Subcutaneous abdominal adipose tissue (tissue), 5 donors: ENCODE results near the gene RBM4.

Experiments used
- H3K27ac ChIP-seq: one replicate; pipeline ENCODE4 v1.7.0; 2013; ENCODE audit warnings: low read depth, mild to moderate bottlenecking, inconsistent platforms, low read length, moderate library complexity
- H3K27me3 ChIP-seq, 5 donors: one replicate each; pipeline ENCODE4 v1.7.0; 2013; ENCODE audit warnings: low read length in 5 of 5, inconsistent platforms in 1 of 5; ENCODE audit not compliant: control insufficient read depth in 5 of 5, insufficient read depth in 4 of 5
- H3K36me3 ChIP-seq, 5 donors: one replicate each; pipeline ENCODE4 v1.7.0; 2013; ENCODE audit warnings: low read length in 5 of 5; ENCODE audit not compliant: control insufficient read depth in 5 of 5, insufficient read depth in 5 of 5
- H3K4me1 ChIP-seq, 5 donors: one replicate each; pipeline ENCODE4 v1.7.0; 2013; ENCODE audit warnings: low read length in 5 of 5, mild to moderate bottlenecking in 3 of 5, moderate library complexity in 1 of 5; ENCODE audit not compliant: control insufficient read depth in 5 of 5, insufficient read depth in 5 of 5
- H3K4me3 ChIP-seq, 5 donors: one replicate each; pipeline ENCODE4 v1.7.0; 2013; ENCODE audit warnings: low read length in 5 of 5, low read depth in 1 of 5
- H3K9ac ChIP-seq, 5 donors: one replicate each; pipeline ENCODE4 v1.7.0; 2013; ENCODE audit warnings: low read length in 5 of 5, mild to moderate bottlenecking in 4 of 5, moderate library complexity in 3 of 5
- H3K9me3 ChIP-seq, 5 donors: one replicate each; pipeline ENCODE4 v1.7.0; 2013; ENCODE audit warnings: low read length in 5 of 5; ENCODE audit not compliant: control insufficient read depth in 5 of 5
- donor health status: healthy.
- donor health status: healthy.
- donor health status: healthy.
- donor health status: healthy.
- donor health status: healthy.

RBM4 gene

GRCh38 chr11:66616379-66617154 is 21.9 kb upstream of the RBM4 start, which contains the start of gene RBM14:
TSS of gene RBM14 (plus strand) at chr11:66616630. CDS start at chr11:66616721, 91 bp downstream.
- H3K9ac ChIP-seq = peak within 1 kb of the TSS; percentile 90 to 98 (median 97)
- H3K36me3 ChIP-seq = no peaks in the 10 kb centered on the region
- peak within 1 kb of the TSS; percentile 75 to 100 (median 99) for H3K4me3 ChIP-seq
- H3K27ac ChIP-seq = peak within 1 kb of the TSS; percentile 97
- H3K9me3 ChIP-seq = no peaks in the 10 kb centered on the region
- peaks cover 4 to 45% (median 42%) of the 10 kb centered on the region in 5 donors for H3K4me1 ChIP-seq
- no peaks in the 10 kb centered on the region for H3K27me3 ChIP-seq

GRCh38 chr11:66617155-66617834 is 21.2 kb upstream of the RBM4 start:
- H3K4me3 ChIP-seq = peak overlapping the region; percentile 75 to 100 (median 99)
- peaks cover 4 to 48% (median 46%) of the 10 kb centered on the region in 5 donors for H3K4me1 ChIP-seq
- peak overlapping the region; percentile 90 to 98 (median 97) for H3K9ac ChIP-seq
- no peaks in the 10 kb centered on the region for H3K9me3 ChIP-seq
- H3K27me3 ChIP-seq = no peaks in the 10 kb centered on the region
- peaks cover 0 to under 1% (median 0%) of the 10 kb centered on the region in 5 donors for H3K36me3 ChIP-seq
- H3K27ac ChIP-seq = peak overlapping the region; percentile 97

GRCh38 chr11:66619080-66619554 is 19.4 kb upstream of the RBM4 start:
- peak overlapping the region; percentile 75 to 100 (median 99) for H3K4me3 ChIP-seq

GRCh38 chr11:66624450-66624849 is 14.1 kb upstream of the RBM4 start:
- Histone ChIP-seq H3K4me1 (peaks cover 6 to 69% (median 53%) of the 10 kb centered on the region in 5 donors), H3K4me3 (no peak overlapping the region), H3K27me3 (no peaks in the 10 kb centered on the region), H3K9ac (peak overlapping the region in 1 of 5 donors; percentile 4), H3K9me3 (no peaks in the 10 kb centered on the region), H3K36me3 (peaks cover 14 to 68% (median 65%) of the 10 kb centered on the region in 5 donors), H3K27ac (no peak overlapping the region)

More at GRCh38 chr11:66619080-66619554, 19.4 kb upstream of the RBM4 start:
- H3K27ac ChIP-seq = peak overlapping the region; percentile 97
- H3K4me1 ChIP-seq = peaks cover 9 to 66% (median 62%) of the 10 kb centered on the region in 5 donors
- H3K9me3 ChIP-seq = no peaks in the 10 kb centered on the region
- H3K27me3 ChIP-seq = no peaks in the 10 kb centered on the region
- peaks cover 4 to 15% (median 13%) of the 10 kb centered on the region in 5 donors for H3K36me3 ChIP-seq
- peak overlapping the region; percentile 3 to 98 (median 94) for H3K9ac ChIP-seq

- no peak overlapping the region for H3K9ac ChIP-seq
- peaks cover 6 to 65% (median 49%) of the 10 kb centered on the region in 5 donors for H3K4me1 ChIP-seq
- H3K9me3 ChIP-seq = no peaks in the 10 kb centered on the region
- H3K27ac ChIP-seq = no peak overlapping the region
- peaks cover 15 to 75% (median 68%) of the 10 kb centered on the region in 5 donors for H3K36me3 ChIP-seq
- H3K27me3 ChIP-seq = no peaks in the 10 kb centered on the region
- H3K4me3 ChIP-seq = no peak overlapping the region
Observed at GRCh38 chr11:66625041-66625751, 13.3 kb upstream of the RBM4 start.

- Histone ChIP-seq H3K27me3 (no peaks in the 10 kb centered on the region), H3K9ac (peak overlapping the region in 1 of 5 donors; percentile 22), H3K4me3 (no peak overlapping the region), H3K4me1 (peaks cover 6 to 60% (median 46%) of the 10 kb centered on the region in 5 donors), H3K9me3 (no peaks in the 10 kb centered on the region), H3K27ac (no peak overlapping the region), H3K36me3 (peaks cover 15 to 80% (median 68%) of the 10 kb centered on the region in 5 donors)
Observed at GRCh38 chr11:66625752-66626149, 12.8 kb upstream of the RBM4 start.

- H3K4me1 ChIP-seq = peaks cover 6 to 53% (median 40%) of the 10 kb centered on the region in 5 donors
- no peak overlapping the region for H3K4me3 ChIP-seq
- peaks cover 15 to 80% (median 68%) of the 10 kb centered on the region in 5 donors for H3K36me3 ChIP-seq
- no peak overlapping the region for H3K9ac ChIP-seq
- no peaks in the 10 kb centered on the region for H3K9me3 ChIP-seq
- no peaks in the 10 kb centered on the region for H3K27me3 ChIP-seq
- H3K27ac ChIP-seq = no peak overlapping the region
Observed at GRCh38 chr11:66626382-66626781, 12.1 kb upstream of the RBM4 start.

GRCh38 chr11:66626926-66627325 is 11.6 kb upstream of the RBM4 start:
- Histone ChIP-seq H3K36me3 (peaks cover 15 to 80% (median 68%) of the 10 kb centered on the region in 5 donors), H3K4me3 (no peak overlapping the region), H3K9me3 (no peaks in the 10 kb centered on the region), H3K27ac (no peak overlapping the region), H3K27me3 (no peaks in the 10 kb centered on the region), H3K9ac (no peak overlapping the region), H3K4me1 (peaks cover 6 to 52% (median 36%) of the 10 kb centered on the region in 5 donors)

GRCh38 chr11:66628061-66628603 is 10.4 kb upstream of the RBM4 start:
- H3K4me3 ChIP-seq = no peak overlapping the region
- no peaks in the 10 kb centered on the region for H3K27me3 ChIP-seq
- H3K36me3 ChIP-seq = peaks cover 10 to 75% (median 64%) of the 10 kb centered on the region in 5 donors
- H3K9ac ChIP-seq = no peak overlapping the region
- H3K9me3 ChIP-seq = no peaks in the 10 kb centered on the region
- no peak overlapping the region for H3K27ac ChIP-seq
- H3K4me1 ChIP-seq = peaks cover 6 to 47% (median 31%) of the 10 kb centered on the region in 5 donors
